HG02588 (cell line): ENCODE data around the gene PID1.

Source experiments
- ATAC-seq: cut with Tn5 transposase; IDR thresholded peaks from one replicate; pipeline ENCODE4 v1.9.1; 2021; ENCODE audit warnings: mild to moderate bottlenecking, moderate library complexity; ENCODE audit not compliant: unreplicated experiment

The PID1 gene

GRCh38 chr2:229037621-229038020, 233.5 kb downstream of the PID1 start:
- ATAC-seq, result no peak

GRCh38 chr2:229033816-229034215, 237.3 kb downstream of the PID1 start:
- ATAC-seq, result no peak

- ATAC-seq, result no peak
Measured at GRCh38 chr2:229032608-229033234, 238.4 kb downstream of the PID1 start.

GRCh38 chr2:229027353-229028105, 243.6 kb downstream of the PID1 start:
- ATAC-seq, result no peak

- ATAC-seq, result no peak
Measured at GRCh38 chr2:229025653-229026052, 245.4 kb downstream of the PID1 start.

- no peak for ATAC-seq
Measured at GRCh38 chr2:229022652-229023051, 248.4 kb downstream of the PID1 start.

- no peak for ATAC-seq
Measured at GRCh38 chr2:229022071-229022470, 249.0 kb downstream of the PID1 start.

GRCh38 chr2:229009816-229010215, 261.3 kb downstream of the PID1 start:
- ATAC-seq, result no peak

- ATAC-seq, result no peak
Measured at GRCh38 chr2:229003256-229003655, 267.8 kb downstream of the PID1 start.

GRCh38 chr2:229001196-229001595, 269.9 kb downstream of the PID1 start:
- ATAC-seq, result no peak

GRCh38 chr2:228999326-228999725, 271.8 kb downstream of the PID1 start:
- ATAC-seq, result no peak

GRCh38 chr2:228988786-228989185, 282.3 kb downstream of the PID1 start:
- no peak for ATAC-seq

- ATAC-seq, result no peak
Measured at GRCh38 chr2:228987441-228988155, 283.5 kb downstream of the PID1 start.

GRCh38 chr2:228986961-228987360, 284.1 kb downstream of the PID1 start:
- no peak for ATAC-seq

- no peak for ATAC-seq
Measured at GRCh38 chr2:228983700-228984099, 287.4 kb downstream of the PID1 start.

- ATAC-seq, result no peak
Measured at GRCh38 chr2:228974169-228974568, 296.9 kb downstream of the PID1 start.
